GM21367 (cell line): Measurements from ENCODE around the gene F5.
"Not testable (repeated sequence)": the region's sequence is repeated elsewhere in the genome, so short reads cannot be mapped to it uniquely, and the experiment has no call there.

ENCODE experiments used
- ATAC-seq: cut with Tn5 transposase; IDR thresholded peaks from one replicate; pipeline ENCODE4 v1.9.1; 2021; ENCODE audit not compliant: unreplicated experiment

F5 gene

DNA sequence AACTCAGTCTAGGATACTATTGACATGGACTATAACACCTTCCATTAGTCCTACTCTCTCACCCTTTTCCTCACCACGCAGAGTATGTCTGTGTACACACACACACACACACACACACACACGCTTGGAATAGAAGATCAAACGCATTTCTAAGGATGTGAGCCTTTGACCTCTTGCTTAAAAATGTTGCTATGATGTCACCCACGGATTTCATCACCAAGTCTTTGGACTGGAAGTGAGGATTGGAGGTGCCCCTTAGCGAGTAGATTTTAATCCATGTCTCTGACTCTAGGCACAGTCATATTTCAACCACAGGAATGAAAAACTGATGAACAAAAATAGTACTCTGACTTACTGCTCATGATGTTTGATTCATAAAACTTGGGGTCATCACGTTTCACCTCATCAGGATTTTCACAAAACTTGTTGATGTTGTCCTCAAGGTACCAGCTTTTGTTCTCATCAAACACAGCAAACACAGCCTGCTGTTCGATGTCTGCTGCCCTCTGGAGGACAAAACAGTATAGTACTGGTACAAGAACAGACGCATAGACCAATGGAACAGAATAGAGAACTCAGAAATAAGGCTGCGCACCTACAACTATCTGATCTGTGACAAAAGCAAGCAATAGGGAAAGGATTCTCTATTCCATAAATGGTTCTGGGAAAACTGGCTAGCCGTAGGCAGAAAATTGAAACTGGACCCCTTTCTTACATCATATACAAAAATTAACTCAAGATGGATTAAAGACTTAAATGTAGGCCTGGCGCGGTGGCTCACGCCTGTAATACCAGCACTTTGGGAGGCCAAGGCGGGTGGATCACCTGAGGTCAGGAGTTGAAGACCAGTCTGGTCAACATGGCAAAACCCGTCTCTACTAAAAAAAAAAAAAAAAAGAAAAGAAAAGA lies 39.9 kb downstream of the F5 start:
- ATAC-seq = no peak

DNA sequence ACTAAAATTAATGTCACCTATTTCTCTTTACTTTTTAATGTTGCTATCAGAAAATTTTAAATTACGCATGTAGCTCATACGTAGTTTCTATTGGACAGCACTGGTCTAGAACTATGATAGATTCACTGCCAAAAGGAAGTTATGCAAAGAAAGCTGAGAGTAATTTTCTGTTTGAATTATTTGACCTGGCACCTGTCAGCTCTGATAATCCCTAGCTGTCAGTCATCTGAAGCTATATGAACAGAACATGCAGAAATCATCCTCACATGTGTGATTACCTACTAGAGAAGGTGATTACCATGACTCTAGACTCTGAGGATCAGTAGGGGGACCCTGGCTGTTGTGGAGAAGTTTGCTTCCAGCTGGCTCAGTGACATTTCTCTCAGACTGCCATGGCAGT lies 40.8 kb downstream of the F5 start:
- ATAC-seq = no peak

DNA sequence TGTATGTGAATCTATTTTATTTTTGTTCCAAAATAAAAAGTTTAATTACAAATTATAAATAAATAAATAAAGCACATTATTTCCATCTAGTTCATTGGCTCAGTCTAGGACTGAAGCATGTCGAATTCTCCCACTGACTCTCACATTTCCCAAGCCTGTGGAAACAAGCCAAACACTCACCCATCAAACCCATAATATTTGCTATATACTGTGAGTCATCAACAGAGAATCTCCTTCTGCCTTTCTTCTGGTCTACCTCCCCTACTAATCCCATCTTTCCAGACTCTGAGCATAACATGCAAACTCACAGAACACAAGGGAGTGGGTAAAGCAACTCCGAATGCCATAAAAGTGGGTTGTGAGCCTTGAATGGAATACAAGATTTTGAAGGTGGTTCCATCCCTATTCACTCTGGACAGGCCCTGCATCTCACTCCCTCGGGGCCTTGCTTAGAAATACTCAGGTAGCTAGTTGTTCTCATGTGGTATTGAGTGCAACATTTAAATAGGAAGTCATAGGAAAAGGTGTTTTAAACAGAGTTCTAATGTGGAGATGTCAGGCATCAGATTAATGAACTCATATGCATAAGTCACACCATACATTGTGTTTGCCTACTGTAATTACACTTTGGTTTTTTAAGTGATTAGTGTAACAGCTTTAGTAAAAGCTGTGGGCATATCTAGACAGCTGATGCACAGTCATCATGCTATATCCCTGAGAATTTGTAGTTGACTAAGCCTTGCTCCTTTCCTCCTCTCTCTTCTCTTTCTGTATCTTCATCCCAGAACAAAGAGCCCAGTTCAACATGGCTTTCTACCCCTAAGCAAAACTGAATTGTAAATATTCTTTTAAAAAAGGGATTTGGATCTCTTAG lies 47.0 kb downstream of the F5 start:
- ATAC-seq = no peak

DNA sequence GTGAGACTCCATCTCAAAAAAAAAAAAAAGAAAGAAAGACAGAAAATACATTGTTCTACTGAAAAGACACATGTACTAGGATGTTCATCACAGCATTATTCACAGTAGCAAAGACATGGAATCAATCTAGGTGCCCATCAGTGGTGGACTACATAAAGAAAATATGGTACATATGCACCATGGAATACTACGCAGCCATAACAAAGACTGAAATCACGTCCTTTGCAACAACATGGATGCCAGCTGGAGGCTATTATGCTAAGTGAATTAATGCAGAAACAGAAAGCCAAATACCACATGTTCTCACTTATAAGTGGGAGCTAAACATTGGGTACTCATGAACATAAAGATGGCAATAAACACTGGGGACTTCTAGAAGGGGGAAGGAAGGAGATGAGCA lies 51.6 kb downstream of the F5 start:
- no peak for ATAC-seq

DNA sequence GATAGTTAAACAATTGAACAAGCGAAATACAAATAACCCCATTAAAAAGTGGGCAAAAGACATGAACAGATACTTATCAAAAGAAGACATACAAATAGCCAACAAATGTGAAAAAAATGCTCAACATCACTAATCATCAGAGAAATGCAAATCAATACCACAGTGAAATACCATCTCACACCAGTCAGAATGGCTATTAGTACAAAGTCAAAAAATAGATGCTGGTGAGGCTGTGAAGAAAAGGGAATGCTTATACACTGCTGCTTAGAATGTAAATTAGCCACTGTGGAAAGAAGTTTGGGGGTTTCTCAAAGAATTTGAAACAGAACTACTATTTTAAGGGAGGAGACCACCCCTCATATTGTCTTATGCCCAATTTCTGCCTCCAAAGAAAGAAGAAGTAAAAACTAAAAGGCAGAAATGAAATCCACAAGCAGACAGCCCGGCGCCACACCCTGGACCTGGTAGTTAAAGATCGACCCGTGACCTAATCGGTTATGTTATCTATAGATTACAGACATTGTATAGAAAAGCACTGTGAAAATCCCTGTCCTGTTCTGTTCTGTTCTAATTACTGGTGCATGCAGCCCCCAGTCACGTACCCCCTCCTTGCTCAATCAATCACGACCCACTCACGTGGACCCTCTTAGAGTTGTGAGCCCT lies 52.6 kb downstream of the F5 start:
- ATAC-seq = not testable (repeated sequence)

DNA sequence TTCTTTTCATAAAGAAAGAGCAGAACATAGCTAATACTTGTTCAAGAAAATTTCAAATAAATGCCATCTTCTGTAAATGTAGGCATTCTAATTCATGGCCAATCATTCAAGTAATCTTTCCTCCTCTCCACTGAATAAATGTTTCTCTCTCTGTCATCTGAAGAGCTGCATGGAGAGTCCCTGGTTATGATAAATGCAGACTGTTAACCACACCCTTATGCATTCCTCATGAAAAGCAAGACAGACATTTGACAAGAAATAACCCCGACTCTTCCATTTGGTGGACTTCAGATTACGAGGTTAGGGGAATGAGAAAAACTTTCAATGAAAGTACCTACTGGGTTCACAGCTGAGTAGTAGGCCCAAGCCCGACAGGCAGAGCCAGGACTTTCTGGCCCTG lies 55.8 kb downstream of the F5 start:
- ATAC-seq = no peak

DNA sequence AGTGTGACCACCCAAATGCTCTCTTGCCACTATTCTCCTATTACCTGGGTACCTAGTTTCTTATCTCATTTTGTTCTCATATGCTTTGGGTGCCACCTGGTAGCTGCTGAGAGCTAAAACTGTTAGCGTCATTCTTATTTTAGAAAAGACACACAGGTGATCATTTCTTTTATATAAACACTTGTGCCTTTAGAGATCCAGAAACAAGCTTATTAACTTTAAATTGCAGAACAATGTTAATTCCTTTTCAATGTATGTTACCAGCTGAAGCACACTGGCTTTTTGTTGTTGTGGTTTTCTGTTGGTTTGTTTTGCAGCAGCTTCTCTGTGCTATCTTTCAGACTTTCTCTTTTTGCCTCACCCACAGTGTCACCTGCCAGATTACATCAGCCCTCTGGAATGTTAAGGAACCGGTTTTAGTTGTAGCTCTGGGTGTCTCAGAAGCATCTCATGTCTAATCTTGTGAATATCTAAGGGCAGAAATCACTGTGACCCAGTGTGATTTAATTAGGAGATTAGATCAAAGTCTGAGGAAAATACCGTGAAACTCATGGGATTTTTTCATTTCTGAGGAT lies 57.1 kb downstream of the F5 start:
- no peak for ATAC-seq

DNA sequence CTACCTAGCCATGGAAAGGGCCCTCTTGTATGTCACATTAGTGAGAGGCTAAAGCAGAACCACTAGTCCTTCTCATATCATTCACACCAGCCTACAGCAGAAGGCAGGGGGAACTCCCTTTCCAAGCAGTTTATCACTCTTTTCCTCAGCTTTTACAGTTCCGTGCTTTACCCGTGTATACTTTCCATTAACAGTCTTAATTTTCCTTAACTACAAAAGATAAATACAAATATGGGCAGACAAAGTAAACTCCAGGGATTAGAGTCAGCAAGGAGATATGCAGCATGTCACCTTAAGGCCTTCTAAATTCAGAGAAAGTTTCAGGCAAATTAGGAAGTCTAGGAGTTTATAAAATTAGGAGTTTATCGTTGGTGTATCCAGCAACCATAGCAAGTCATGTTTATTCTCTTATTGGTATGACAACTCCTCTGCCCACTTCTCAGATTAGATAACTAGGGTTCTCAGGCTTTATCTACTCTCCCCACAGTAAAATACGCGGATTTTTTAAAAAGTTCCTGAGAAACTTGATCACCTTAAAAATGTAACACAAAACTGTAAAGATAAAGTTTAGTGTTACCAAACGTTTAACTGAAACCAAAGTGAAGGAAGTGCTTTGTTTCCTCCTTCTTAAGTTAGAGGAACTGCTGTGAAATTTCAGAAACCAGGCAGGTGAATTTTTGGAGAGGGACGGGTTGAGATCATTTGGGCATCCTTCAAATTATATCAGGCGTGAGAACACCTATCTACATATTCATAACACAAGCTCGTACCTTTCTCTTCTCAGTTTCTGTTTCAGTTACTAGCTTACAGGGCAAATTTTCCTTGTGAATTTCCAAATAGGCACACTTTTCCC lies 57.8 kb downstream of the F5 start:
- no peak for ATAC-seq

DNA sequence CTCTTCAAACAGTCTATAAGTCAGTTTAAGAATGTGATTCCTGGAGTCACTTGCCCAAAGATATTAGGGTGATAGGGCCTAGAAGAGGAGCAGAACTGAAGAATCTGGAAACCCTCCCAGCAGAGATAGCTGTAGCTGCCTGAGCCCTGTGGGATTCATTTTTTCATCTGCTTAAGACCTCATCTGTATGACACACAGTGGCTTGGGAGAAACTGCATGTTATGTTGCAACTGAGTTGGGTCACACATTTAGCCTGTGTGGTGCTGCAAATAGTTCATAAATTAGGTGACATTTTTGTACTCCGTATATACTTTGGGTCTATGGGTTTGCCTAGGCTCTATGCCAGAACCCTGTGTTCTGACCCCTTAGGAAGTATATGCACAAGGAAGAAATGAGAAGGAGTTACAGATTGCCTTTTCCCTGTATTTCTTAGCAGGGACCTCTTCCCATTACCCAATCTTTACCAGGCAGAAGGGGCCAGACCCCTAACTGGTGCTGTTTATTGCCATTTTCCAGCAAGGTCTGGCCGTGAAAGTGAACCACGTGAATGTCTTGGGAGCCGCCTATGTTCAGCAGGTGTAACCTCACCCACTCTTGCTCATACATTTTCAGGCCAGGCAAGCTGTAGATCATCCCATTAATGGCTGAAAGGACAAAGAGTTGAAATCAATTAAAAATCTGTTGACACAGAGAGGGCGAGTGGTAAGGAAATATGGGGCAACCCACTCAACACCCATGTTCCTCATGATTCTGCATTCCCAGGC lies 58.6 kb downstream of the F5 start:
- ATAC-seq = no peak

DNA sequence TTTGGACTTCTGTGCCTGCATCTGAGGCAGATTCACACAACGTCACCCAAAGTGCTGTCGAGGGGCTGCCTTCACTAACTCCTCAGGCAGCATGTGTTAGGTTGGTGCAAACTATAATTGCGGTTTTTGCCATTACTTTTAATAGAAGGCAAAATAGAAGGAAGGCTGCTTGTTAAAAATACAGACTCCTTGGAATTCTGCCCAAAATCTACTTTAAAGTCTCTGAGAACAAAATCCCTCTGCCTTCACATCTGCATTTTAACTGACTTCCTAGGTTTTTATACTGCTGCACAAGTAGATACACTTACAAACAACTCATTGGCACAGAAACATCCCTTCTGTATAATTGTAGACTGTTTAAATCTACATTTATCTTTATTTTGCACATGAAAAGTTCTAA lies 59.3 kb downstream of the F5 start:
- no peak for ATAC-seq

DNA sequence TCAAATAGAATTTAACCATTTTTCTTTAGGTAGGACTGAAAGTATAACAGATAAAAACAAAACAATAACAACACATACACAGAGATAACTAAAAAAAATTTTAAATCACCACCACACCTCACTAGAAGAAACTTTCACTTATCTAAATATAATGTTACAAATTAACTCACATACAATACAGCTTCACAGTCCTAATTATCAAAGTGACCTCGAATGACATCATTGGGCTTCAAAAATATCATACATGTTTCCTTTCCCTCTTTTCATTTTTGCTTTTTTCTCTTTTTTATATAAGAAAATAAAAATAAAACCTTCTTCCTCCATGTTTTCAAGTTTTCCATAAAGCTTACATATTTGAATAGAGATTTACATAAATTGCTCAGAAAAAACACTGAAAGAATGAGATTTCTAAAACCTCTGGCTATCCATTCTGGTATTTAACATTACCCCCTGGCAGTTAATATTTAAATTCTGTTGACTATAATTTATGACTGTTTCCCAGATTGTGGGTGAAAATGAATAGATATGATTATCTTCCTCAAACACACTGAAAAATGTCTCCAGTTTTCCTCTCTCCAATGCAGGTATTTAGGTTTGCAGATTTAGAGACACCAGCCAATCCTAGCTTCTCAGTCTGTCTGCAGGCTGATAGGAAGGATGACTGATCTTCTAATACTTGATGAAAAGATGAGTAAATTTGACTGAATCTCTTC lies 60.0 kb downstream of the F5 start:
- ATAC-seq = no peak

DNA sequence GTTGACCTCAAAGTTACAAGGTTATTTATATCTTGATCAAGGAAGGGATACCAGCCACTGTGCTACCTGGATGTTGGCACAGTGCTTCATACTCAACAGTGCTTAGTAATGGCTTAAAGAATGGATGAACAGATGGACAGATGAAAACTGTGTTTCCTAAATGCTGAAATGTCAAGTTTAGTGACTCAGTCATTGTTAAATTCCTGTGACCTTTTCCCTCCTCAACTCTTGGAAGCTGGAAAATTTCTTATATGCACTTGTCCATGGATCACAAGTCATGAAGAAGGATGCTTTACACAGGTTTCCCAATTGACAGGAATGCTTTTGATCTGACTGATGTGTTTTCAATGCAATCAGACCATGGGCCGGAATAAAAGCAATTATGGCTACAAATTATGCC lies 60.9 kb downstream of the F5 start:
- ATAC-seq = no peak

DNA sequence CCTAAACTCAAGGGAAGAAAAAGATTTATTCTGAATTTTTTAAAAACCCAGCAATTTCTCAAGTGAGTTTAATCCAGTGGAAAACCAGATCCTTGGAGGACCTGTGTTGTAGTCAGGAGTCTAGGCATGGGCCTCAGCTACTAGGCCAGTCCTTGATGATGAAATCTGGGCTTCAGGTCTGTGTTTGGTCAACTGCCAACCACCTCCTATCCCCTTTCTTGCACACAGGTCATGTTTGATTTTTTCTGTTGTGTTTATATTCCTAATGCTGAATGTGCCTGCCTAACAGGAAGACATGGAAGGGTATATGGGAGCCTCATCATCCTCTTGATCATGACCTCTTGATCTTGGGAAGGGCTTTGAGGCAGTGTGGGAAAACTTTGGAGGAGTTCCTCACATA lies 62.4 kb downstream of the F5 start:
- no peak for ATAC-seq

DNA sequence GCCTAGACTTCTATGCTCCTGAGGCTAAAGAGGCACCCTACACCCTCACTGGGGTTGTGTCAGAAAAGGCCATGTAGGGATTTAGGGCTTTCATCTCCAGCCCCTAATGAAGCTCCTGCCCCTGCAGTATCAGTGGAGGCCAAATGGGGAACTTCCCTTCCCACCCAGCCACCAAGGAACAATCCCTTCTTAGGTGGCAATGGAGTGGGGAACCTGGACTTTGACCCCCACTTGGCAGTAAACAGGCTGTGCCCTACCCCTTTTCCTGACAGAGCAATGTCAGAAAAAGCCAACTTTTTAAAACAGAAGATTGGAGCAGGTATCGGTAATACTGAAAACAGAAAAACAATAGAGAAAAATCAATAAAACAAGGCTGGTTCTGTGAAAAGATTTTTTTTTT lies 65.1 kb downstream of the F5 start:
- ATAC-seq = no peak

DNA sequence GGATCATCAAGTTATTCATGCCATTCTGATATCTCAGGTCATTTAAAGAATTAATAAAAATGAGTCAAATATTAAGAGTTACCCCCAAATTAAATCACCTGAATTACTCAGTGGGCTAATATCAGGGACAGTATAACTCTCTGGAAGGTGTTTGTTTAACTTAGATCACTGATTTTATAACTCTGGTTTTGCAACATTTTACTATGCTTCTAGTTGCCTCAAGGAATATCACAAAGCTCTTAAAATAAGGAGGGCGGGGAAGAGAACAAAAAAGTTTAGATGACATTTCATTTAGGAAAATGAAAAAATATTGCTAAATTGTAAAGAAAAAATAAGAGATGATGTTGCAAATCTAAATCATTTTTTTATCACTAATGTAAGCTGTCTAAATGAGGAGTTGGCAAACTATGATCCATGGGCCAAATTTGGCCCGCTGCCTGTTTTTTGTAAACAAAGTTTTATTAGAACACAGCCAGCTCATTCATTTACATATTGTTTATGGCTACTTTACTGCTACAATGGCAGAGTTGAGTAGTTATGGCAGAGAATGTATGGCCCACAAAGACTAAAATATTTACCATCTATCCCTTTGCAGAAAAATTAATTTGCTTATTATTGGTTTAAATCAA lies 68.6 kb downstream of the F5 start:
- ATAC-seq = no peak

DNA sequence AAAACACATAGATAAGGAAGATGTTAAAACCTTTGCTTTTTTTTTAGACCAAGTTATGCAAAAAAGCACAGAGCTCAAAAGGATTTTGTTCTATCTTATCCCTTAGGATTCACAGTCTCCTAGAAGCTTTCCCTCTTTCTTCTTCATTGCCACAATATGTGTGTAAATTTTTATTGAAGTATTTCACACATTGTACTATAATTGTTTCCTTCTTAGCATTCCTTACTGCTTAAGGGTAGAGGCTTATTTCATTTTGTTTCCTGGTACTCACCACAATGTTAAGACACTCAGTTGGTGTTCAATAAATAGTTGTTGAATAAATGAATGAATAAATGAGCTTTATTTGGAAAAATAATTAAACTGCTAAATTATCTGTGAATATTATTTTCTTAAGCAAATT lies 70.6 kb downstream of the F5 start:
- ATAC-seq = no peak

DNA sequence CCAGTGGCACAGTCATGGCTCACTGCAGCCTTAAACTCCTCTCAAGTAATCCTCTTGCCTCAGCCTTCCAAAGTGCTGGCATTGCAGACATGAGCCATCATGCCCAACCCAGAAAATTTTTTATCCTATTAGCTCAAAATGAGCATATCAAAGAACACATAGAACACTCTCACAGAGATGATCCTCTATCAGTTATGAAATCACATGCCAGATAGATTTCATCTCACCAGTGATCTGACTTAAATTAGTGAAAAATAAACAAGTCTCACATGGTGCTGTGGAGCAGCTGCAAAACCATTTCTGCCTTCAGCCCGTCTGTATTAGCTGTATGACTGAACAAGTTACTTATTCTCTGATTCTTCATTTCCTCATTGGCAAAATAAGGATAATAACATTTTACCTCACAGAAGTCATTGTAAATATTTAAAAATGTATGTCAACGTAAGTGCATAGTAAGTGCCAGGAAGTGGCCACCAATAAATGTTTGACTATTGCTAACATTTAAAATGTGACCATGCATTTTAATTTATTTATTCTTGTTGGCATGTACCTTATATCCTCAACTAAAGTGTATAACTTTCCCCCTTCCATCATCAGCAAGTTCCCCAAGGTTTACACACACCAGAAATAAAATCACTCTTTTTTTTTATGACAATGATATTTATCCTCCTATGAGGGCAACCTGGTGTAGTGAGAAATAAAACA lies 71.6 kb downstream of the F5 start:
- no peak for ATAC-seq

DNA sequence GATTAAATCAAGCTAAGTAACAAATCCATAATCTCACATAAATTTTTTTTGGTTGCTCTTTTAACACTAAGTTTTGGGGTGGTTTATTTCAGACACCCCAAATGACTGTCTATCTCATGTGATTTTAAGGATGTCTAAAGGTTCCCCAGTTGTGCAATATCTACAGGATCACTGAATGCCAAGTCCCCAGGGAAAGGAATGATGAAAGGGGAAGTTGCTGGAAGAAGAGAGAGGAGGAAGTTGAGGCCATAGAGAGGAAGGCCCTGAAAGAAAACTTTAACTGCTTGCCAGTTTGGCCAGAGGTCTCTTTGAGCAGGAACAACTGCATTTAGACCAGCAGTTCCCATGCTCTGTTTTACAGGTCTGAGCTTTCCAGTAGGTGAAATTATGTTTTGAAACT lies 73.1 kb downstream of the F5 start:
- ATAC-seq = no peak
